Spleen (tissue), 11 donors: Measurements from ENCODE around the gene CIDEA. TPM values are rescaled to one million over a fixed set of nuclear protein-coding genes. Genes with fewer than 3 reads are reported as not detected.
A peak's percentile ranks its signal among the peaks of the same experiment; 100 is the strongest.

Experiments used
- DNase-seq: peaks from one replicate; pipeline ENCODE4 v3.0.0-alpha.2; 2020
- H3K27ac ChIP-seq, 8 donors: fragments of 200-600 bp; sonication (generic) in 7 of 8; 1 replicate in 4 of 8; 2 replicates in 4 of 8; pipeline versions ENCODE4 v1.5.0 to v1.8.0; 2016 to 2021; ENCODE audit warnings: inconsistent platforms in 4 of 8, mild to moderate bottlenecking in 4 of 8, moderate library complexity in 1 of 8
- H3K27me3 ChIP-seq, 7 donors: fragments of 200-600 bp; sonication (generic) in 6 of 7; replicated peaks in 1 of 7; 1 replicate in 4 of 7; 2 replicates in 3 of 7; pipeline versions ENCODE4 v1.5.0 to v1.8.0; 2016 to 2021; ENCODE audit warnings: inconsistent platforms in 3 of 7, mild to moderate bottlenecking in 1 of 7
- H3K36me3 ChIP-seq, 6 donors: fragments of 200-600 bp; sonication (generic) in 5 of 6; 1 replicate in 4 of 6; 2 replicates in 2 of 6; pipeline versions ENCODE4 v1.5.0 to v1.8.0; 2016 to 2021; ENCODE audit warnings: inconsistent platforms in 2 of 6
- H3K4me1 ChIP-seq, 6 donors: fragments of 200-600 bp; sonication (generic) in 5 of 6; 1 replicate in 3 of 6; 2 replicates in 3 of 6; pipeline versions ENCODE4 v1.5.0 to v1.8.0; 2016 to 2021; ENCODE audit warnings: inconsistent platforms in 3 of 6
- H3K4me3 ChIP-seq, 8 donors: fragments of 200-600 bp; sonication (generic) in 7 of 8; 1 replicate in 4 of 8; 2 replicates in 4 of 8; pipeline versions ENCODE4 v1.5.0 to v1.8.0; 2016 to 2021; ENCODE audit warnings: inconsistent platforms in 4 of 8, mild to moderate bottlenecking in 4 of 8, moderate library complexity in 2 of 8
- H3K9me3 ChIP-seq, 8 donors: fragments of 200-600 bp; sonication (generic) in 7 of 8; 1 replicate in 4 of 8; 2 replicates in 4 of 8; pipeline versions ENCODE4 v1.5.0 to v1.8.0; 2016 to 2021; ENCODE audit warnings: inconsistent platforms in 4 of 8
- POLR2A ChIP-seq, 3 donors: fragments of 450-650 bp; IDR thresholded peaks; one replicate each; pipeline ENCODE4 v1.5.1; 2017; ENCODE audit warnings: antibody characterized with exemption in 3 of 3, mild to moderate bottlenecking in 1 of 3
- POLR2AphosphoS5 ChIP-seq, 3 donors: sonication (generic); formaldehyde crosslinking; IDR thresholded peaks; one replicate each; pipeline ENCODE4 v1.5.1; 2017; ENCODE audit warnings: antibody characterized with exemption in 3 of 3
- WGBS, 5 donors: extraction: QIAGEN DNeasy Blood & Tissue Kit in 3 of 5; methylation state at CpG; one replicate each; pipeline versions ENCODE4 v1.1.5 to v1.1.7; 2013 to 2018; 5-methylcytosine and 5-hydroxymethylcytosine counted together
- intact Hi-C: fragments of 100-400 bp; cut with DNase I; formaldehyde crosslinking; loops from one replicate; pipeline ENCODE4 v1.15.0; 2023; ENCODE audit warnings: low total_unique reads
- polyA plus RNA-seq, 3 donors: library from polyadenylated mRNA; stranded (reverse); fragments of 200-250 nt; gene quantifications; one replicate each; pipeline ENCODE4 v1.2.1, GENCODE V29; 2013
- total RNA-seq, 7 donors: library from RNA; depleted of rRNA in 3 of 7; stranded (reverse); fragments of >200 nt in 3 of 7; fragmentation: NEBNext Ultra II Directional in 4 of 7; extraction: Animal tissue kit (Norgen Biotek cat#: 25700) in 4 of 7; gene quantifications; one replicate each; pipeline versions ENCODE4 v1.1.0 to v1.2.1, GENCODE V29; 2016 to 2021
- TF ChIP-seq, protein P1 (sequence below), 11 experiments: fragments of 200-600 bp in 7 of 11; fragments of 450-650 bp in 4 of 11; sonication (generic) in 4 of 11; IDR thresholded peaks in 8 of 11; conservative IDR thresholded peaks in 3 of 11; 1 replicate in 7 of 11; 2 replicates in 4 of 11; pipeline versions ENCODE4 v1.4.0 to v1.8.0; 2016 to 2021; ENCODE audit warnings: antibody characterized with exemption in 11 of 11, inconsistent platforms in 4 of 11, mild to moderate bottlenecking in 1 of 11
- donor health status: healthy with polysubstance abuse.
- donor health status: DM: no; HTN: no; CAD: no; lungs with moderate emphysema.
- donor health status: DM: no; HTN: no; CAD: no.
- donor health status: Bipolar disorder and iron deficiency.
- donor health status: healthy.
- donor health status: DM: no; HTN: no; CAD: no.
- donor health status: DM: yes; HTN: yes; CAD: no.

The CIDEA gene
- total and polyA plus RNA-seq, 10 donors: not detected

DNA sequence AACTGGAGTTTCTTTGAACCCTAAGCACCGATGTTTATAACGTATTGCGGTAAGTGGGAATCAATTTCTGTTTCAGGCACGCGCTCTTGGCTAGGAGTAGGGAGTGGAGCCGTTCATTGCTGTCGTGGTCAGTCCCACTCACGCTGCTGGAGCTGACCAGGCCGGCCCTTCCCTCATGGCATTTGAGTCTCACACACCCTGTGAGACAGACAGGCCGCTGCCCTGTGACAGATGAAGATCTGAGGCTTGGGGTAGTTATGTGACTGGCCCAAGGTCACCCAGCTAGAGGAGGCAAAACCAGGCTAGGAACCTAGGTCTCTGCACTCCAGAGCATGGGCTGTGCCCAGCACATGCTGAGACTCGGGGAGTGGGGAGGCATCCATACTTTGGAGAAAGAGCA, 2.9 kb upstream of the CIDEA start:
- 77 to 87% (median 85%) methylated on average over 10 to 11 of the region's 11 CpGs for WGBS, 5 donors
- Histone ChIP-seq H3K27ac (no peak overlapping the region), H3K36me3 (no peaks in the 10 kb centered on the region), H3K4me3 (no peak overlapping the region), H3K9me3 (no peaks in the 10 kb centered on the region), H3K4me1 (peaks cover 9 to 24% (median 17%) of the 10 kb centered on the region in 6 donors), H3K27me3 (peaks cover 0 to 86% (median 46%) of the 10 kb centered on the region in 7 donors)
- intact Hi-C loops: no loop called here
- peak; percentile 54 for DNase-seq
- TF ChIP-seq, protein P1, sequence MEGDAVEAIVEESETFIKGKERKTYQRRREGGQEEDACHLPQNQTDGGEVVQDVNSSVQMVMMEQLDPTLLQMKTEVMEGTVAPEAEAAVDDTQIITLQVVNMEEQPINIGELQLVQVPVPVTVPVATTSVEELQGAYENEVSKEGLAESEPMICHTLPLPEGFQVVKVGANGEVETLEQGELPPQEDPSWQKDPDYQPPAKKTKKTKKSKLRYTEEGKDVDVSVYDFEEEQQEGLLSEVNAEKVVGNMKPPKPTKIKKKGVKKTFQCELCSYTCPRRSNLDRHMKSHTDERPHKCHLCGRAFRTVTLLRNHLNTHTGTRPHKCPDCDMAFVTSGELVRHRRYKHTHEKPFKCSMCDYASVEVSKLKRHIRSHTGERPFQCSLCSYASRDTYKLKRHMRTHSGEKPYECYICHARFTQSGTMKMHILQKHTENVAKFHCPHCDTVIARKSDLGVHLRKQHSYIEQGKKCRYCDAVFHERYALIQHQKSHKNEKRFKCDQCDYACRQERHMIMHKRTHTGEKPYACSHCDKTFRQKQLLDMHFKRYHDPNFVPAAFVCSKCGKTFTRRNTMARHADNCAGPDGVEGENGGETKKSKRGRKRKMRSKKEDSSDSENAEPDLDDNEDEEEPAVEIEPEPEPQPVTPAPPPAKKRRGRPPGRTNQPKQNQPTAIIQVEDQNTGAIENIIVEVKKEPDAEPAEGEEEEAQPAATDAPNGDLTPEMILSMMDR (IDR thresholded peaks at IDR 0.05 in 8 of 11, conservative IDR thresholded peaks at IDR 0.05 in 3 of 11): no peak
- TF ChIP-seq POLR2A (IDR thresholded peaks at IDR 0.05) (no peak), POLR2AphosphoS5 (IDR thresholded peaks at IDR 0.05) (no peak)

GRCh38 chr18:12252061-12252460, 2.1 kb upstream of the CIDEA start:
- intact Hi-C loops: no loop called here
- no peaks in the 10 kb centered on the region for H3K9me3 ChIP-seq
- TF ChIP-seq, protein P1 (IDR thresholded peaks at IDR 0.05 in 8 of 11, conservative IDR thresholded peaks at IDR 0.05 in 3 of 11): no peak
- TF ChIP-seq POLR2AphosphoS5 (IDR thresholded peaks at IDR 0.05) (no peak), POLR2A (IDR thresholded peaks at IDR 0.05) (no peak)
- 78 to 94% (median 90%) methylated on average over 6 of the region's 6 CpGs for WGBS, 5 donors
- DNase-seq: no peak
- no peak overlapping the region for H3K4me3 ChIP-seq
- peaks cover 0 to 86% (median 43%) of the 10 kb centered on the region in 7 donors for H3K27me3 ChIP-seq
- peaks cover 9 to 32% (median 23%) of the 10 kb centered on the region in 6 donors for H3K4me1 ChIP-seq
- no peak overlapping the region for H3K27ac ChIP-seq
- no peaks in the 10 kb centered on the region for H3K36me3 ChIP-seq

GRCh38 chr18:12253027-12253426, 1.1 kb upstream of the CIDEA start:
- H3K36me3 ChIP-seq: no peaks in the 10 kb centered on the region
- peak overlapping the region in 1 of 8 donors; percentile 46 for H3K4me3 ChIP-seq
- H3K9me3 ChIP-seq: no peaks in the 10 kb centered on the region
- intact Hi-C loops: no loop called here
- H3K27ac ChIP-seq: no peak overlapping the region
- peaks cover 0 to 82% (median 38%) of the 10 kb centered on the region in 7 donors for H3K27me3 ChIP-seq
- DNase-seq: peak; percentile 59
- no peak for TF ChIP-seq POLR2AphosphoS5 (IDR thresholded peaks at IDR 0.05)
- TF ChIP-seq, protein P1 (IDR thresholded peaks at IDR 0.05 in 8 of 11, conservative IDR thresholded peaks at IDR 0.05 in 3 of 11): no peak
- 33 to 52% (median 38%) methylated on average over 4 to 11 of the region's 11 CpGs for WGBS, 5 donors
- H3K4me1 ChIP-seq: peaks cover 9 to 38% (median 29%) of the 10 kb centered on the region in 6 donors

DNA sequence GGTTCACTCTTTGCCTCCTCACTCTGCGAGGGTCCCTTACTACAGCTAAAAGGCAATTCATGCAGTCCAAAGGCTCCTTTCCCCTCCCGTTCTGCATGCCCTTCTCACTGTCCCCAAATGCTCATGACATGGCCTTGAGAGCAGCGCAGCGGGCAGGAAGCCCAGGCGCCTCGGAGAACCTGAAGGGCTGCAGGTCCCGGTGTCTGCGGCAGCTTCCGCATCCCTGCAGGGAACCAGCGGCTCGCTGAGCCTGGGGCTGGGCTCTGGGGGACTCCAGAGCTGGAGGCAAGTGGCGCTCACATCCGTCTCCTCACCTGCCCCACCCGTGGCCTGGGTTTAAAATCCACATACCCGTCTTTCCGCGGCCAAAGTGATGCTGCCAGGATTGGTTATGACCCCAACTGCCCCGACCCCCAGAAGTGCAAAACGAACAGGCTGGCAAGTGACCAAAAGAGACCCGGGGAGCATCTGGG, 462 bp upstream of the CIDEA start:
- intact Hi-C loops: no loop called here
- TF ChIP-seq POLR2AphosphoS5 (IDR thresholded peaks at IDR 0.05) (no peak), POLR2A (IDR thresholded peaks at IDR 0.05) (no peak)
- TF ChIP-seq, protein P1 (IDR thresholded peaks at IDR 0.05 in 8 of 11, conservative IDR thresholded peaks at IDR 0.05 in 3 of 11): no peak
- Histone ChIP-seq H3K4me3 (peak overlapping the region in 5 of 8 donors; percentile 1 to 46 (median 16)), H3K9me3 (no peaks in the 10 kb centered on the region), H3K27ac (no peak overlapping the region), H3K36me3 (no peaks in the 10 kb centered on the region), H3K4me1 (peaks cover 9 to 38% (median 29%) of the 10 kb centered on the region in 6 donors), H3K27me3 (peaks cover 0 to 82% (median 35%) of the 10 kb centered on the region in 7 donors)
- WGBS, 5 donors: 1 to 5% (median 3%) methylated on average over 10 to 20 of the region's 20 CpGs
- DNase-seq: peak; percentile 57
